A673 (cell line): ENCODE measurements around the gene PAK1. TPM values are rescaled to one million over a fixed set of nuclear protein-coding genes. Genes with fewer than 3 reads are reported as not detected.

Experiments
- BruUV-seq: library from RNA; stranded (reverse); fragments of 400-500 nt; replicated peaks from 2 replicates; lab custom pipeline; 2021; lab: Mats Ljungman, UMichigan
- CTCF ChIA-PET: fragments of 300-600 bp; sonication (Branson Sonifier 250); formaldehyde crosslinking; loops from one replicate; lab custom pipeline; 2022; ENCODE audit warnings: antibody characterized with exemption; lab: Charles Lee
- POLR2A ChIA-PET: fragments of 300-600 bp; sonication (Branson Sonifier 250); formaldehyde crosslinking; loops from one replicate; lab custom pipeline; 2022; ENCODE audit warnings: antibody characterized with exemption; ENCODE audit not compliant: low non-redundant PET; lab: Charles Lee
- DNase-seq: peaks from one replicate; pipeline ENCODE4 v3.0.0-alpha.2; 2015; ENCODE audit warnings: low spot score
- H3K27ac ChIP-seq: fragments of 200-600 bp; sonication (generic); 2 replicates; pipeline ENCODE4 v1.5.1; 2016; ENCODE audit warnings: mixed run types, low read depth, mild to moderate bottlenecking, mixed read lengths, antibody characterized with exemption, low read length; ENCODE audit not compliant: poor library complexity, severe bottlenecking
- H3K27me3 ChIP-seq: fragments of 200-600 bp; sonication (generic); replicated peaks from 2 replicates; pipeline ENCODE4 v1.6.1; 2017; ENCODE audit warnings: mixed run types, low read depth, mild to moderate bottlenecking, mixed read lengths, antibody characterized with exemption, low read length; ENCODE audit not compliant: insufficient read depth, poor library complexity
- H3K36me3 ChIP-seq: fragments of 200-600 bp; sonication (generic); 2 replicates; pipeline ENCODE4 v1.6.1; 2016; ENCODE audit warnings: mixed run types, mild to moderate bottlenecking, mixed read lengths, antibody characterized with exemption, low read length; ENCODE audit not compliant: insufficient read depth, poor library complexity, severe bottlenecking
- H3K4me1 ChIP-seq: fragments of 200-600 bp; sonication (generic); 2 replicates; pipeline ENCODE4 v1.6.1; 2017; ENCODE audit warnings: mixed run types, mild to moderate bottlenecking, mixed read lengths, antibody characterized with exemption, low read length; ENCODE audit not compliant: insufficient read depth, poor library complexity, severe bottlenecking
- H3K4me3 ChIP-seq: fragments of 200-600 bp; sonication (generic); 2 replicates; pipeline ENCODE4 v1.5.1; 2016; ENCODE audit warnings: low read depth, mixed run types, mild to moderate bottlenecking, mixed read lengths, low read length; ENCODE audit not compliant: poor library complexity, severe bottlenecking
- H3K9me3 ChIP-seq: fragments of 200-600 bp; sonication (generic); 2 replicates; pipeline ENCODE4 v1.6.1; 2016; ENCODE audit warnings: mixed run types, low read depth, mild to moderate bottlenecking, mixed read lengths, antibody characterized with exemption, low read length; ENCODE audit not compliant: poor library complexity, severe bottlenecking
- EZH2 ChIP-seq: fragments of 200-600 bp; sonication (generic); IDR thresholded peaks from 2 replicates; pipeline ENCODE4 v1.6.1; 2017; ENCODE audit warnings: borderline replicate concordance, low read depth, mild to moderate bottlenecking, mixed read lengths, antibody characterized with exemption, low read length; ENCODE audit not compliant: poor library complexity, severe bottlenecking
- intact Hi-C: fragments of 100-400 bp; cut with micrococcal nuclease; formaldehyde crosslinking; loops from one replicate; pipeline ENCODE4 v1.10.0; 2022; ENCODE audit not compliant: unreplicated experiment
- total RNA-seq: library from RNA; stranded (reverse); gene quantifications from 2 replicates; pipeline ENCODE4 v1.2.3, GENCODE V29; 2021
- TF ChIP-seq, protein P1 (sequence below): fragments of 300-800, 200-600 bp; sonication (generic); conservative IDR thresholded peaks from 2 replicates; pipeline ENCODE4 v1.5.1; 2017; ENCODE audit warnings: low read depth, mild to moderate bottlenecking, antibody characterized with exemption, low read length, moderate library complexity, mixed read lengths

The PAK1 gene
- total RNA-seq, 1 experiment from 2014 or later, result 44.2 TPM

DNA sequence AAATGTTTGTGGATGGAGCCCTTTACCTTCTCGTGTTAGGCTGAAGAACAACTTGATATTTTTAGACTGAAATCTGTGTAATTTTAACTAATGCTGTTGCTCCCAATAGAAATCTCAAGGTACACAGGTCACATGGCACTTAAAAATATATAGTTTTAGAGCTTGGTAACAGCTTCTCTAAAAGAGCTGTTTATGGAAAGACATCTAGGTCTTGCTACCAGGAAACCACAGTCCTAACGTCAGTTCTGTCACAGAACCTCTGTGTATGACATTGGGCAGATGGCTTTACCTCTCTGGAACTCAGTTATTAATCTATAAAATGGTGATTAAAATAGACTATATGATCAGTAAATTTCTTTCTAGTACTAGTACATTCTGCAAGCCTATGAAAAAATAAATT, 35.4 kb downstream of the PAK1 start:
- H3K4me1 ChIP-seq, result no peaks in the 10 kb centered on the region
- intact Hi-C loops, result no loop called here
- ChIA-PET CTCF (no interaction called here), POLR2A (interaction anchor here (0.6 kb wide), 1 partner anchor 40 kb away, joined by 4 read pairs; no protein-coding TSS in a partner anchor)
- no peaks in the 10 kb centered on the region for H3K9me3 ChIP-seq
- BruUV-seq, result no TSS peak
- no peak for DNase-seq
- no peaks in the 10 kb centered on the region for H3K36me3 ChIP-seq
- H3K27me3 ChIP-seq, result no peaks in the 10 kb centered on the region
- TF ChIP-seq, protein P1, sequence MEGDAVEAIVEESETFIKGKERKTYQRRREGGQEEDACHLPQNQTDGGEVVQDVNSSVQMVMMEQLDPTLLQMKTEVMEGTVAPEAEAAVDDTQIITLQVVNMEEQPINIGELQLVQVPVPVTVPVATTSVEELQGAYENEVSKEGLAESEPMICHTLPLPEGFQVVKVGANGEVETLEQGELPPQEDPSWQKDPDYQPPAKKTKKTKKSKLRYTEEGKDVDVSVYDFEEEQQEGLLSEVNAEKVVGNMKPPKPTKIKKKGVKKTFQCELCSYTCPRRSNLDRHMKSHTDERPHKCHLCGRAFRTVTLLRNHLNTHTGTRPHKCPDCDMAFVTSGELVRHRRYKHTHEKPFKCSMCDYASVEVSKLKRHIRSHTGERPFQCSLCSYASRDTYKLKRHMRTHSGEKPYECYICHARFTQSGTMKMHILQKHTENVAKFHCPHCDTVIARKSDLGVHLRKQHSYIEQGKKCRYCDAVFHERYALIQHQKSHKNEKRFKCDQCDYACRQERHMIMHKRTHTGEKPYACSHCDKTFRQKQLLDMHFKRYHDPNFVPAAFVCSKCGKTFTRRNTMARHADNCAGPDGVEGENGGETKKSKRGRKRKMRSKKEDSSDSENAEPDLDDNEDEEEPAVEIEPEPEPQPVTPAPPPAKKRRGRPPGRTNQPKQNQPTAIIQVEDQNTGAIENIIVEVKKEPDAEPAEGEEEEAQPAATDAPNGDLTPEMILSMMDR, result no peak
- no peak overlapping the region for H3K4me3 ChIP-seq
- no peak overlapping the region for H3K27ac ChIP-seq

DNA sequence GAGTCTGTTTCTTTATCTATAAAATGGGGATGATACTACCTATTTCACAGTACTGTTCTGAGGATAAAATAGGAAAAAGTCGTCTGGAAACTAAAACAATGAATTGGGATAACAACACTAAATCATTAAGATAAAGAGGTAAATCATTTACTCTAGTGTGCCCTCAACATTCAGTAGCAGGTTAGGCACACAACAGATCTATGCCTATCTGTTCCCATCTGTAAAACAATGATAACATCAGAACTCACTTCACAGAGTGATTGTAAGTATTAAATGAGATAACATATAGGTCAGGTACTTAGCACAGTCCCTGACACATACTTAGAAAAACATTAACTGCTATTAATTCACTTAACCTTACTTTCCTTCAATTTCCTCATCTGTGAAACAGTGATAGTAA, 36.9 kb downstream of the PAK1 start:
- Histone ChIP-seq H3K9me3 (no peaks in the 10 kb centered on the region), H3K4me3 (no peak overlapping the region), H3K4me1 (no peaks in the 10 kb centered on the region), H3K27ac (no peak overlapping the region), H3K36me3 (no peaks in the 10 kb centered on the region), H3K27me3 (no peaks in the 10 kb centered on the region)
- intact Hi-C loops, result no loop called here
- DNase-seq, result no peak
- TF ChIP-seq EZH2, result no peak
- TF ChIP-seq, protein P1, result no peak
- CTCF ChIA-PET, result no interaction called here
- no TSS peak for BruUV-seq
- POLR2A ChIA-PET, result no interaction called here

DNA sequence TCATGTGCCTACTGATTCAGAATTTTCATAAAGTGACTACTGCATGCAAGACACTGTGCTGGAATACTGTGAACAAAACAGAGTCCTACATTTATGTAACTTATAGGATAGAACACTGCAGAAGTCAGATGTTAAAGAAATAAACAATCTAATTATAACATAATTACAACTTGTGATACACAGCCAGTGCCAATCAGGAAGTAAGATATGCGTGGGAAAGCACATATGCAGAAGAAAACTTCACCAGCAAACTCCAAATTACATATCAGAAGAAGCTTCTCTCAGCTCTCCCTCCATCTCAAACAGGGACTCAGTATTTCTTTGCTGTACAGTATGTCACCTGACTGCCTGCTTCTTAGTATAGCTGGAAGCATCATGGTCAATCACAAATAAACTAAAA, 37.4 kb downstream of the PAK1 start:
- H3K4me1 ChIP-seq, result no peaks in the 10 kb centered on the region
- H3K27me3 ChIP-seq, result no peaks in the 10 kb centered on the region
- DNase-seq, result no peak
- no peak overlapping the region for H3K27ac ChIP-seq
- H3K4me3 ChIP-seq, result no peak overlapping the region
- intact Hi-C loops, result no loop called here
- H3K9me3 ChIP-seq, result no peaks in the 10 kb centered on the region
- no peaks in the 10 kb centered on the region for H3K36me3 ChIP-seq
- POLR2A ChIA-PET, result no interaction called here
- TF ChIP-seq, protein P1, result no peak
- CTCF ChIA-PET, result no interaction called here
- no TSS peak for BruUV-seq
